A549 (cell line): Measurements from ENCODE around the gene PRKG1. TPM values are rescaled to one million over a fixed set of nuclear protein-coding genes. Genes with fewer than 3 reads are reported as not detected.

Experiments used
- ATAC-seq, 2 experiments: fragments of 200-7000 bp in 1 of 2; fragments of >200 bp in 1 of 2; cut with Nextera tagmentation in 1 of 2; cut with Tn5 transposase in 1 of 2; 3 replicates each; pipeline versions ENCODE4 v1.8.0 to v1.9.1; 2018 to 2020; ENCODE audit warnings: mild to moderate bottlenecking in 1 of 2, moderate library complexity in 1 of 2
- CTCF ChIA-PET: fragments of 300-600 bp; sonication (Branson Sonifier 250); formaldehyde crosslinking; extraction: SDS; loops from one replicate; lab custom pipeline; 2021; ENCODE audit warnings: antibody characterized with exemption, inconsistent platforms; lab: Yijun Ruan, JAX
- POLR2A ChIA-PET: fragments of 350-600 bp; formaldehyde crosslinking; extraction: SDS; loops from one replicate; lab custom pipeline; 2021; ENCODE audit warnings: antibody characterized with exemption, inconsistent platforms; lab: Yijun Ruan, JAX
- DNase-seq, 2 experiments: peaks; one replicate each; pipeline versions ENCODE4 v3.0.0 to v3.0.0-alpha.2; 2011 to 2016; ENCODE audit warnings: low read depth in 1 of 2, low spot score in 1 of 2
- FAIRE-seq: peaks from 2 replicates; lab custom pipeline; 2011; peaks lifted over from hg19 to GRCh38; lab: Jason Lieb, UNC
- H3K27ac ChIP-seq, 2 experiments: fragments of >200 bp; sonication (Bioruptor Twin); formaldehyde crosslinking; 3 replicates each; pipeline ENCODE4 v1.5.1; 2016 to 2017
- H3K4me1 ChIP-seq: fragments of >200 bp; sonication (Bioruptor Twin); formaldehyde crosslinking; 3 replicates; pipeline ENCODE4 v1.6.1; 2016
- H3K4me2 ChIP-seq: fragments of >200 bp; sonication (Bioruptor Twin); formaldehyde crosslinking; 3 replicates; pipeline ENCODE4 v1.6.1; 2016
- H3K4me3 ChIP-seq: fragments of >200 bp; sonication (Bioruptor Twin); formaldehyde crosslinking; 3 replicates; pipeline ENCODE4 v1.5.1; 2016
- H3K9me3 ChIP-seq: fragments of >200 bp; sonication (Bioruptor Twin); formaldehyde crosslinking; 3 replicates; pipeline ENCODE4 v1.6.1; 2016
- BHLHE40 ChIP-seq: IDR thresholded peaks from 2 replicates; pipeline ENCODE4 v1.6.1; 2012; ENCODE audit warnings: low read depth, low read length, inconsistent platforms
- CHD4 ChIP-seq: fragments of 200-600 bp; sonication (generic); IDR thresholded peaks from 2 replicates; pipeline ENCODE4 v1.6.1; 2016; ENCODE audit warnings: antibody characterized with exemption, mild to moderate bottlenecking, borderline replicate concordance
- CTCF ChIP-seq: fragments of >200 bp; sonication (Bioruptor Twin); formaldehyde crosslinking; IDR thresholded peaks from 3 replicates; pipeline ENCODE4 v1.5.1; 2016
- E2F6 ChIP-seq: IDR thresholded peaks from 2 replicates; pipeline ENCODE4 v1.6.1; 2012; ENCODE audit warnings: low read depth, borderline replicate concordance
- ESRRA ChIP-seq: fragments of 150-350 bp; IDR thresholded peaks from 2 replicates; pipeline ENCODE4 v1.6.1; 2014; ENCODE audit warnings: mild to moderate bottlenecking, low read length, borderline replicate concordance
- FOSB ChIP-seq: fragments of 250-450 bp; sonication (Bioruptor Pico); IDR thresholded peaks from 2 replicates; pipeline ENCODE4 v1.5.0; 2020; ENCODE audit warnings: mild to moderate bottlenecking, moderate library complexity
- FOXS1 ChIP-seq: fragments of 250-450 bp; sonication (Bioruptor Pico); IDR thresholded peaks from 2 replicates; pipeline ENCODE4 v1.5.0; 2020; ENCODE audit warnings: mild to moderate bottlenecking, moderate library complexity
- HDAC2 ChIP-seq: fragments of 200-600 bp; sonication (generic); IDR thresholded peaks from 2 replicates; pipeline ENCODE4 v1.6.1; 2016
- HEYL ChIP-seq: fragments of 250-450 bp; sonication (Bioruptor Pico); IDR thresholded peaks from 2 replicates; pipeline ENCODE4 v1.8.0; 2021; ENCODE audit warnings: mild to moderate bottlenecking, moderate library complexity
- HOXB5 ChIP-seq: fragments of 250-450 bp; sonication (Bioruptor Pico); IDR thresholded peaks from 2 replicates; pipeline ENCODE4 v1.5.0; 2020; ENCODE audit warnings: mild to moderate bottlenecking, moderate library complexity
- JUN ChIP-seq, 2 experiments: fragments of >200 bp; sonication (Bioruptor Twin); formaldehyde crosslinking; IDR thresholded peaks; 2 replicates in 1 of 2; 3 replicates in 1 of 2; pipeline ENCODE4 v1.6.1; 2016 to 2017
- JUNB ChIP-seq: fragments of >200 bp; sonication (Bioruptor Twin); formaldehyde crosslinking; IDR thresholded peaks from 2 replicates; pipeline ENCODE4 v1.6.1; 2016
- KDM1A ChIP-seq: fragments of 200-600 bp; sonication (generic); IDR thresholded peaks from 2 replicates; pipeline ENCODE4 v1.6.1; 2016; ENCODE audit warnings: low read depth, mild to moderate bottlenecking
- MAFK ChIP-seq: fragments of 450-650 bp; IDR thresholded peaks from 2 replicates; pipeline ENCODE4 v1.6.1; 2014; ENCODE audit not compliant: partially characterized antibody
- PBX3 ChIP-seq: IDR thresholded peaks from 2 replicates; pipeline ENCODE4 v1.6.1; 2012
- POLR2A ChIP-seq: IDR thresholded peaks from 2 replicates; pipeline ENCODE4 v1.6.1; 2012; ENCODE audit warnings: mild to moderate bottlenecking, low read length
- RARB ChIP-seq: fragments of 250-450 bp; sonication (Bioruptor Pico); IDR thresholded peaks from 2 replicates; pipeline ENCODE4 v1.8.0; 2021; ENCODE audit warnings: mild to moderate bottlenecking, moderate library complexity
- RCOR1 ChIP-seq: fragments of 150-350 bp; IDR thresholded peaks from 2 replicates; pipeline ENCODE4 v1.6.1; 2014; ENCODE audit warnings: antibody characterized with exemption, low read length, low read depth
- TP53 ChIP-seq: fragments of 250-450 bp; sonication (Bioruptor Pico); IDR thresholded peaks from 2 replicates; pipeline ENCODE4 v1.5.0; 2021; ENCODE audit warnings: mild to moderate bottlenecking, moderate library complexity
- ZC3H11A ChIP-seq: fragments of 450-650 bp; IDR thresholded peaks from 2 replicates; pipeline ENCODE4 v1.6.1; 2014; ENCODE audit warnings: antibody characterized with exemption, mild to moderate bottlenecking
- ZFP36 ChIP-seq: fragments of 450-650 bp; IDR thresholded peaks from 2 replicates; pipeline ENCODE4 v1.6.1; 2014; ENCODE audit warnings: borderline replicate concordance; ENCODE audit not compliant: partially characterized antibody
- WGBS: methylation state at CpG from one replicate; pipeline ENCODE4 v1.1.6; 2017; ENCODE audit errors: missing lambda C conversion rate; 5-methylcytosine and 5-hydroxymethylcytosine counted together
- polyA plus RNA-seq, 4 experiments: library from polyadenylated mRNA; depleted of rRNA in 3 of 4; stranded (reverse); fragments of >200 nt; fragmentation: RNase III in 1 of 4; extraction: RNeasy Plus Mini Kit Qiagen cat#74134 plus additional on column Dnase treatment in 1 of 4; gene quantifications; 2 replicates in 3 of 4; 3 replicates in 1 of 4; pipeline ENCODE4 v1.2.3, GENCODE V29; 2011 to 2017
- TF ChIP-seq, protein P1 (sequence below): fragments of 200-600 bp; sonication (generic); IDR thresholded peaks from 2 replicates; pipeline ENCODE4 v1.6.1; 2016; ENCODE audit warnings: antibody characterized with exemption, mild to moderate bottlenecking, moderate library complexity
- TF ChIP-seq, protein P2 (sequence below): fragments of 250-450 bp; sonication (Bioruptor Pico); IDR thresholded peaks from 2 replicates; pipeline ENCODE4 v1.5.0; 2021; ENCODE audit warnings: mild to moderate bottlenecking, moderate library complexity, borderline replicate concordance
- TF ChIP-seq, protein P3 (sequence below): fragments of >200 bp; sonication (Bioruptor Twin); formaldehyde crosslinking; IDR thresholded peaks from 2 replicates; pipeline ENCODE4 v1.6.1; 2016

The PRKG1 gene
- polyA plus RNA-seq, 2 of the 4 experiments (the other 2 are of a cell fraction): not detected

GRCh38 chr10:51459476-51459875, 385.2 kb downstream of the PRKG1 start:
- ATAC-seq (no peak), DNase-seq (no peak), FAIRE-seq (no peak)
- Histone ChIP-seq H3K9me3 (peaks cover 4% of the 10 kb centered on the region; the same call in 1 of the 3 replicates), H3K27ac (no peak overlapping the region), H3K4me2 (no peak overlapping the region), H3K4me1 (no peaks in the 10 kb centered on the region), H3K4me3 (no peak overlapping the region)
- ChIA-PET CTCF (no interaction called here), POLR2A (no interaction called here)
- 6% methylated on average over 1 of the region's 1 CpG for WGBS
- no peak for TF ChIP-seq HDAC2
- TF ChIP-seq ZC3H11A: no peak
- TF ChIP-seq RARB (CRISPR knock-in tag): no peak
- no peak for TF ChIP-seq FOXS1 (CRISPR knock-in tag)
- no peak for TF ChIP-seq FOSB (CRISPR knock-in tag)
- TF ChIP-seq ZFP36: no peak
- TF ChIP-seq TP53 (CRISPR knock-in tag): no peak
- TF ChIP-seq, protein P1, sequence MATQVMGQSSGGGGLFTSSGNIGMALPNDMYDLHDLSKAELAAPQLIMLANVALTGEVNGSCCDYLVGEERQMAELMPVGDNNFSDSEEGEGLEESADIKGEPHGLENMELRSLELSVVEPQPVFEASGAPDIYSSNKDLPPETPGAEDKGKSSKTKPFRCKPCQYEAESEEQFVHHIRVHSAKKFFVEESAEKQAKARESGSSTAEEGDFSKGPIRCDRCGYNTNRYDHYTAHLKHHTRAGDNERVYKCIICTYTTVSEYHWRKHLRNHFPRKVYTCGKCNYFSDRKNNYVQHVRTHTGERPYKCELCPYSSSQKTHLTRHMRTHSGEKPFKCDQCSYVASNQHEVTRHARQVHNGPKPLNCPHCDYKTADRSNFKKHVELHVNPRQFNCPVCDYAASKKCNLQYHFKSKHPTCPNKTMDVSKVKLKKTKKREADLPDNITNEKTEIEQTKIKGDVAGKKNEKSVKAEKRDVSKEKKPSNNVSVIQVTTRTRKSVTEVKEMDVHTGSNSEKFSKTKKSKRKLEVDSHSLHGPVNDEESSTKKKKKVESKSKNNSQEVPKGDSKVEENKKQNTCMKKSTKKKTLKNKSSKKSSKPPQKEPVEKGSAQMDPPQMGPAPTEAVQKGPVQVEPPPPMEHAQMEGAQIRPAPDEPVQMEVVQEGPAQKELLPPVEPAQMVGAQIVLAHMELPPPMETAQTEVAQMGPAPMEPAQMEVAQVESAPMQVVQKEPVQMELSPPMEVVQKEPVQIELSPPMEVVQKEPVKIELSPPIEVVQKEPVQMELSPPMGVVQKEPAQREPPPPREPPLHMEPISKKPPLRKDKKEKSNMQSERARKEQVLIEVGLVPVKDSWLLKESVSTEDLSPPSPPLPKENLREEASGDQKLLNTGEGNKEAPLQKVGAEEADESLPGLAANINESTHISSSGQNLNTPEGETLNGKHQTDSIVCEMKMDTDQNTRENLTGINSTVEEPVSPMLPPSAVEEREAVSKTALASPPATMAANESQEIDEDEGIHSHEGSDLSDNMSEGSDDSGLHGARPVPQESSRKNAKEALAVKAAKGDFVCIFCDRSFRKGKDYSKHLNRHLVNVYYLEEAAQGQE: no peak
- TF ChIP-seq, protein P2, sequence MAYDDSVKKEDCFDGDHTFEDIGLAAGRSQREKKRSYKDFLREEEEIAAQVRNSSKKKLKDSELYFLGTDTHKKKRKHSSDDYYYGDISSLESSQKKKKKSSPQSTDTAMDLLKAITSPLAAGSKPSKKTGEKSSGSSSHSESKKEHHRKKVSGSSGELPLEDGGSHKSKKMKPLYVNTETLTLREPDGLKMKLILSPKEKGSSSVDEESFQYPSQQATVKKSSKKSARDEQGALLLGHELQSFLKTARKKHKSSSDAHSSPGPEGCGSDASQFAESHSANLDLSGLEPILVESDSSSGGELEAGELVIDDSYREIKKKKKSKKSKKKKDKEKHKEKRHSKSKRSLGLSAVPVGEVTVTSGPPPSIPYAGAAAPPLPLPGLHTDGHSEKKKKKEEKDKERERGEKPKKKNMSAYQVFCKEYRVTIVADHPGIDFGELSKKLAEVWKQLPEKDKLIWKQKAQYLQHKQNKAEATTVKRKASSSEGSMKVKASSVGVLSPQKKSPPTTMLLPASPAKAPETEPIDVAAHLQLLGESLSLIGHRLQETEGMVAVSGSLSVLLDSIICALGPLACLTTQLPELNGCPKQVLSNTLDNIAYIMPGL (CRISPR knock-in tag): no peak
- TF ChIP-seq ESRRA: no peak

DNA sequence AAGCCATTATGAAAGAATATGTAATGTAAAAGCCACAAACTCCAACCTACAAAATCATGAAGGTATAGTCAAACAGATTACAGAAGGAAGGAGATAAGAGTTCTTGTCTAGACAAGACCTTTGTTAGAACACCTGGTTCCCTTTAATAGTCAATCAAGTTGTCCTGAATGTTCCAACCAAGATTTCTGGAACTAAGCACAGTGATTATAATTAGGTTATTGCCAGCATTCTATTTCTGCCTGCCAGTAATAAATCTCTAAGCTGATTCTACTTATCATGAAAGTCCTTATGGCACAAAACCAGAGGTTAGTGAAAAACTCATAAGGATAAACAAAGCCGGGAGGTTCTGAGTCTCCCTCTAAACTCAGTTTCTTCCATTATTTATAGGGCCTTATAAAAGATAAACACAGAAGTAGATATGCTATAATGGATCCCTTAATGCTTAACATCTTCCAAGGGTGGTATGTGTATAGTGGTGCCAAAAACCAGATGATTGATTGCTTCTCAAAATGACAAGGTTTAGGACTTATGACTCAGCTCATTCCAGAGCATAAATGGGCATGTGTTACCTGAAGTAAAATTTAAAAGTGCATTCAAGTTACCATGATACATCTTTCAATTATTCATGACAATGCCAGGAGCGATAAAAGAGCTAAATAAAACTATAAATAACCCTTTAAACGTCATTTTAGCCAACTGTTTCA, 387.9 kb downstream of the PRKG1 start:
- Histone ChIP-seq H3K27ac (no peak overlapping the region), H3K9me3 (no peaks in the 10 kb centered on the region), H3K4me1 (no peaks in the 10 kb centered on the region), H3K4me2 (no peak overlapping the region), H3K4me3 (no peak overlapping the region)
- ChIA-PET CTCF (no interaction called here), POLR2A (no interaction called here)
- WGBS: 4% methylated on average over 3 of the region's 3 CpGs
- no peak for ATAC-seq
- no peak for DNase-seq
- no peak for FAIRE-seq
- TF ChIP-seq, protein P3, sequence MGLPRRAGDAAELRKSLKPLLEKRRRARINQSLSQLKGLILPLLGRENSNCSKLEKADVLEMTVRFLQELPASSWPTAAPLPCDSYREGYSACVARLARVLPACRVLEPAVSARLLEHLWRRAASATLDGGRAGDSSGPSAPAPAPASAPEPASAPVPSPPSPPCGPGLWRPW: no peak
- TF ChIP-seq HOXB5 (no peak), ZC3H11A (no peak), HEYL (CRISPR knock-in tag) (no peak), BHLHE40 (no peak), RCOR1 (no peak), POLR2A (no peak), PBX3 (no peak), CTCF (no peak), JUNB (no peak), KDM1A (no peak), E2F6 (no peak), CHD4 (no peak), RARB (CRISPR knock-in tag) (no peak), MAFK (no peak), JUN (IDR thresholded peaks at IDR 0.05) (no peak)
